A673 (cell line): Measurements from ENCODE around the gene ATAT1. TPM values are rescaled to one million over a fixed set of nuclear protein-coding genes. Genes with fewer than 3 reads are reported as not detected.

ENCODE experiments used
- BruUV-seq: library from RNA; stranded (reverse); fragments of 400-500 nt; replicated peaks from 2 replicates; lab custom pipeline; 2021; lab: Mats Ljungman, UMichigan
- CTCF ChIA-PET: fragments of 300-600 bp; sonication (Branson Sonifier 250); formaldehyde crosslinking; loops from one replicate; lab custom pipeline; 2022; ENCODE audit warnings: antibody characterized with exemption; lab: Charles Lee
- POLR2A ChIA-PET: fragments of 300-600 bp; sonication (Branson Sonifier 250); formaldehyde crosslinking; loops from one replicate; lab custom pipeline; 2022; ENCODE audit warnings: antibody characterized with exemption; ENCODE audit not compliant: low non-redundant PET; lab: Charles Lee
- DNase-seq: peaks from one replicate; pipeline ENCODE4 v3.0.0-alpha.2; 2015; ENCODE audit warnings: low spot score
- H3K27ac ChIP-seq: fragments of 200-600 bp; sonication (generic); 2 replicates; pipeline ENCODE4 v1.5.1; 2016; ENCODE audit warnings: mixed run types, low read depth, mild to moderate bottlenecking, mixed read lengths, antibody characterized with exemption, low read length; ENCODE audit not compliant: poor library complexity, severe bottlenecking
- H3K27me3 ChIP-seq: fragments of 200-600 bp; sonication (generic); replicated peaks from 2 replicates; pipeline ENCODE4 v1.6.1; 2017; ENCODE audit warnings: mixed run types, low read depth, mild to moderate bottlenecking, mixed read lengths, antibody characterized with exemption, low read length; ENCODE audit not compliant: insufficient read depth, poor library complexity
- H3K36me3 ChIP-seq: fragments of 200-600 bp; sonication (generic); 2 replicates; pipeline ENCODE4 v1.6.1; 2016; ENCODE audit warnings: mixed run types, mild to moderate bottlenecking, mixed read lengths, antibody characterized with exemption, low read length; ENCODE audit not compliant: insufficient read depth, poor library complexity, severe bottlenecking
- H3K4me1 ChIP-seq: fragments of 200-600 bp; sonication (generic); 2 replicates; pipeline ENCODE4 v1.6.1; 2017; ENCODE audit warnings: mixed run types, mild to moderate bottlenecking, mixed read lengths, antibody characterized with exemption, low read length; ENCODE audit not compliant: insufficient read depth, poor library complexity, severe bottlenecking
- H3K4me3 ChIP-seq: fragments of 200-600 bp; sonication (generic); 2 replicates; pipeline ENCODE4 v1.5.1; 2016; ENCODE audit warnings: low read depth, mixed run types, mild to moderate bottlenecking, mixed read lengths, low read length; ENCODE audit not compliant: poor library complexity, severe bottlenecking
- H3K9me3 ChIP-seq: fragments of 200-600 bp; sonication (generic); 2 replicates; pipeline ENCODE4 v1.6.1; 2016; ENCODE audit warnings: mixed run types, low read depth, mild to moderate bottlenecking, mixed read lengths, antibody characterized with exemption, low read length; ENCODE audit not compliant: poor library complexity, severe bottlenecking
- CTCF ChIP-seq: fragments of 300-800, 200-600 bp; sonication (generic); conservative IDR thresholded peaks from 2 replicates; pipeline ENCODE4 v1.5.1; 2017; ENCODE audit warnings: low read depth, mild to moderate bottlenecking, antibody characterized with exemption, low read length, moderate library complexity, mixed read lengths
- EZH2 ChIP-seq: fragments of 200-600 bp; sonication (generic); IDR thresholded peaks from 2 replicates; pipeline ENCODE4 v1.6.1; 2017; ENCODE audit warnings: borderline replicate concordance, low read depth, mild to moderate bottlenecking, mixed read lengths, antibody characterized with exemption, low read length; ENCODE audit not compliant: poor library complexity, severe bottlenecking
- intact Hi-C: fragments of 100-400 bp; cut with micrococcal nuclease; formaldehyde crosslinking; loops from one replicate; pipeline ENCODE4 v1.10.0; 2022; ENCODE audit not compliant: unreplicated experiment
- total RNA-seq: library from RNA; stranded (reverse); gene quantifications from 2 replicates; pipeline ENCODE4 v1.2.3, GENCODE V29; 2021

Gene ATAT1
- total RNA-seq, 1 experiment from 2014 or later: 31.7 TPM

DNA sequence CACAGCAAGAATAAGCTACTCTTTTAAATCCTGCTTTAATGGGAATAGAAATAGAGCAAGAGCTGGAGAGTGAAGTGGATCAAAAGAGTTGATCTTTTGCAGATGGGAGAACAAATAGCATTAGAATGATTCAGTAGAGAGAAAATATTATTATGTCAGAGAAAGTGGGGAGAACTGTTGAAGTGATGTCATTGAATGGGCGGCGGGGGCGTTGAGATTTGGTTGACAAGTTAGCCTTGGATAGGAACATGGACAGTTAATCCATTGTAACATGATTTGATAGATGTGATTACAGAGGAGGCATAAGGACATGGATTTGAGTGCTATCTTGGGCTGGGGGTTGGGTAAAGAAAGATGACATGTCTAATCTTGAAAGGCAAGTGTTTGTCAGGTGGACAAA, 9.2 kb downstream of the ATAT1 start:
- TF ChIP-seq CTCF (no peak), EZH2 (no peak)
- Histone ChIP-seq H3K9me3 (no peaks in the 10 kb centered on the region), H3K27me3 (no peaks in the 10 kb centered on the region), H3K36me3 (peaks cover 21% of the 10 kb centered on the region), H3K4me3 (no peak overlapping the region), H3K27ac (no peak overlapping the region), H3K4me1 (no peaks in the 10 kb centered on the region)
- no peak for DNase-seq
- intact Hi-C loops: no loop called here
- CTCF ChIA-PET: no interaction called here
- no TSS peak for BruUV-seq
- POLR2A ChIA-PET: no interaction called here

DNA sequence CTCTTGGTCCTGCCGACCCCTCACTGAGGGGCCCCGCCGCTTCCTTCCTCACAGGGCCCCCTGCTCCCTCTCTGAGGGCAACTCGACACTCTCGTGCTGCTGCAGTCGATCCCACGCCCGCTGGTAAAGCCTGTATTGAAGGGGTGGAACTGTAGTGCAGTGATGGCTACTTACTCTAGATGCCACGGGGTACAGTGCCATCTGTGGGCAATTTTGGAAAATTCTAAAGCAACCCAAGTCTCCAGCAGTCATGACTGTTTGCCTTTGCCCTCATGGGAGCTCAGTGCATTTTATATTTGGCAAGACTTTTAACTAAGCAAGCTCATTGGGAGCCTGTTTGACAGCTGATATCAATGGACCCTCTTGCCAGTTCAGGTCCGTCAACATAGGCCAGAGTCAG, 13.8 kb downstream of the ATAT1 start:
- Histone ChIP-seq H3K27ac (no peak overlapping the region), H3K9me3 (no peaks in the 10 kb centered on the region), H3K27me3 (no peaks in the 10 kb centered on the region), H3K4me3 (no peak overlapping the region), H3K36me3 (peaks cover 24% of the 10 kb centered on the region), H3K4me1 (no peaks in the 10 kb centered on the region)
- ChIA-PET POLR2A (no interaction called here), CTCF (no interaction called here)
- TF ChIP-seq CTCF (no peak), EZH2 (no peak)
- no TSS peak for BruUV-seq
- intact Hi-C loops: no loop called here
- DNase-seq: no peak

DNA sequence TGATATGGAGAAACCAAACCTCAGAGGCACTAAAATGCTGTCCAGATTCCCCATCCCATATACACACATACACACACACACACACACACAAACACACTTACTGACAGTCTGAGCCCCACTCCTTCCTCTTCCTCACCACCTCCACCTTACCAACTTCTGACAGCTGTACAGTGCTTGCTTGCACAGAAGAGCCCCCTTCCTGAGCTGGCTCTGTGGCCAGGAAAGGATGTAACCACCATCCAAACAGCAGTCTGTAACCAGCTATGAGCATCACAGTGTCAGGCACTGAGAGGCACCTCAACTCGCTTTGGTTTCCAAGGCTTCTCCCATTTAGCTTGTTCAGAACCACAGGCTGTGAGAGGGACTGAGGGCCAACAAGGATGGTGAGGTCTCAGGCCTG, 14.4 kb downstream of the ATAT1 start:
- no peaks in the 10 kb centered on the region for H3K27me3 ChIP-seq
- TF ChIP-seq EZH2 (no peak), CTCF (no peak)
- ChIA-PET CTCF (no interaction called here), POLR2A (no interaction called here)
- H3K36me3 ChIP-seq: peaks cover 30% of the 10 kb centered on the region
- BruUV-seq: no TSS peak
- no peaks in the 10 kb centered on the region for H3K9me3 ChIP-seq
- DNase-seq: no peak
- intact Hi-C loops: no loop called here
- H3K4me1 ChIP-seq: no peaks in the 10 kb centered on the region
- no peak overlapping the region for H3K4me3 ChIP-seq
- no peak overlapping the region for H3K27ac ChIP-seq
